Activated T-helper 9 cell treated with anti-CD3 and anti-CD28 coated beads, Interleukin-2, amount 50 U/mL, for 16 hours (primary cell): Measurements from ENCODE around the gene GNB1.
"Not testable (repeated sequence)": the region's sequence is repeated elsewhere in the genome, so short reads cannot be mapped to it uniquely, and the experiment has no call there.

Source experiments
- DNase-seq: peaks from one replicate; pipeline ENCODE4 v3.0.0-alpha.2; 2020; ENCODE audit warnings: low read depth

GNB1 gene

GRCh38 chr1:1890506-1891348 is at the start of gene GNB1:
Gene GNB1, minus strand, starts transcription at chr1:1891087. Its CDS starts 65,634 bp downstream, at chr1:1825453.
- peak; percentile 86 for DNase-seq

DNA sequence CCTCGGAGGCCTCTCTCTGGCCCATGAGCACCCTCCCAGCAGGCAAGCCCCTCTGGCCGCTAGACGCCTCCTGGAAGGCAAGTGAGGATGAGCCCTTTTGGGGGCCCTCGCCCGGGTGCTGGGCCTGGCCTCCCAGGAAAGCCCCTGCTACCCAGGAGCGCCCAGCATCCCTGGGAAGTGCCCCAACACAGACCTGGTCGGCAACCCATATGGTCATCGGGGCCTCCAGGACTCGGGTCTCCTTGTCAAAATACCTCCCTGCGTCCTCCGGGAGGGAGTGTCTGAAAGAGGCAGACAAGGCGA is 49.2 kb upstream of the GNB1 start:
- no peak for DNase-seq

DNA sequence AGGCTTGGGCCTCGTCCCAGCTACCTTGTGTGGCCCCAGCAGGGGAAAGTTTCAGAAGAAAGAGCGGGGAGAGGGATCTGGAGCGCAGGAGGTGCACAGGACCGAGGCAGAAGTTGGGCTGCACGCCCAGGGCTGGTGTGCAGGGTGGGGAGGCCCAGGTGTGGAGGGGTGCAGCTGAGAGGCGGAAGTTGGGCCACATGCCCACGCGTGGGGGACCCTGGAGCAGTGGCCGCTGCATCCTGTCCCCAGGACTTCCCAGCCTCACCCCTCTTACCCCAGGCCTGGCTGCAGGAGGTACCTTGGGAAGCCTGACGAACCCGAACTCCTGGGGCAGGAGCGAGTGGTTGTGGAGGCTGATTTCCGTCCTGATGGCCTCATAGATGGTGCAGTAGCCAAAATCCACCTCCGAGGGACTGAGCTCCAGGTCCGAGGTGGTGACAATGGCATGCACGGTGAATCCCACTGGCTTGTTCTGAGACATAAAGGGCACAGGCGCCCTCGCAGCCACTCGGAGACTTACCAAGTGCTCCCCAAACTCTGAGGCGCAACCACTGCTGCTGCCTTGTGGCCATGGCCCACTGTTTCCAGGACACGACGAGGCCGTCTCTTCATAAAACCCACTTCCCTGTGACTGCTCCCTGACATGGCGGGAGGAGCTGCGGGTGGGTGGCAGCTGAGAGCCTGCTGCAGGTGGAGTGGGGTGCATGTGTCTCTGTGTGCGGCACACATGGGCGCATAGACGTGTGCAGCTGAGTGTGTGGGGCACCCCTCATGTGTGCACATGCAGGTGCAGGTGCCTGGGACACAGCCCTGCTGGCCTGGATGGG is 48.6 kb upstream of the GNB1 start:
- DNase-seq, result no peak

- no peak for DNase-seq
Measured at GRCh38 chr1:1938613-1939295, 47.9 kb upstream of the GNB1 start.

GRCh38 chr1:1938276-1938573 is 47.3 kb upstream of the GNB1 start:
- DNase-seq, result no peak

DNA sequence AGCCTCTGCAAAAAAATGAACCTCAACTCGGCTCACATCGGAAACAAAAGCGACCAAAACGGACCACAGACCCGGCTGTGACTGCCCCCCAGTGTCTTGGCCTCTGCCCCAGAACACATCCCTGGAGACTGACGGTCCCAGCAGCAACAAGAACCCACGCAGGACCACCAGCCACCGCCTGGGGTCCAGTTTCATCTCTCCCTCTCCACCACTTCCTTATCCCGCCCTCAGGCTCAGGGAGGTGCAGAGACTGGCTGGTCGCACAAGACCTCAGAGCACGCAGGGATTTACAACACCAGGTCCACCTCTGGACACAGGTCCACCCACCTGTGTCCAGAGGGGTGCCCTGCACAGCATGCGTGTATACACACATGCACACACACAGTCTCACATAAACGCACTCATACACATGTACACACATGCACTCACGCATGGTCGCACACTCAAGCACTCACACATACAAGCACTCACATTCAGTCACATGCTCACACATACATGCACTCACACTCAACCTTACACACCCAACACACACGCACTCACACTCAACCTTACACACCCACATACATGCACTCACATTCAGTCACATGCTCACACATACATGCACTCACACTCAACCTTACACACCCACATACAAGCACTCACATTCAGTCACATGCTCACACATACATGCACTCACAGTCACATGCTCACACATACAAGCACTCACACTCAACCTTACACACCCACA is 46.8 kb upstream of the GNB1 start:
- no peak for DNase-seq

DNA sequence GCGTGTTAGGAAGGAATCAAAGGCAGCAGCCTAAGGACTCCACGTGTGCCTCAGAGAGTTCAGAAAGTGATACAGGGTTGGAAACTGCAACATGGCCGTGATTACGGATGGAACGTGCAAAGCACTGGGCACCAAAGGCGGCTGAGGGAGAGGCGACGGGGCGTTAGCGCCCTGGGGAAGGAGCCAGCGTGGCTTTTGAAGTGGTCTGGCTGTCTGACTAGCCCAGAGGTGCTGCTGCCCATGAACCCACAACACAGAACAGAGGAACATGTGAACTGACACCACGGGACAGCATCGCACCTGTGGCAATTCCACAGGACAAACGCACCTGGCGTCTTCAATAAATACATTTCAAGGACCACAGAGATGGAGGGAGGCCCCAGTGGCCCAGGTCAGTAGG is 46.2 kb upstream of the GNB1 start:
- DNase-seq, result no peak

- DNase-seq, result not testable (repeated sequence)
Measured at GRCh38 chr1:1934848-1935247, 44.0 kb upstream of the GNB1 start.

DNA sequence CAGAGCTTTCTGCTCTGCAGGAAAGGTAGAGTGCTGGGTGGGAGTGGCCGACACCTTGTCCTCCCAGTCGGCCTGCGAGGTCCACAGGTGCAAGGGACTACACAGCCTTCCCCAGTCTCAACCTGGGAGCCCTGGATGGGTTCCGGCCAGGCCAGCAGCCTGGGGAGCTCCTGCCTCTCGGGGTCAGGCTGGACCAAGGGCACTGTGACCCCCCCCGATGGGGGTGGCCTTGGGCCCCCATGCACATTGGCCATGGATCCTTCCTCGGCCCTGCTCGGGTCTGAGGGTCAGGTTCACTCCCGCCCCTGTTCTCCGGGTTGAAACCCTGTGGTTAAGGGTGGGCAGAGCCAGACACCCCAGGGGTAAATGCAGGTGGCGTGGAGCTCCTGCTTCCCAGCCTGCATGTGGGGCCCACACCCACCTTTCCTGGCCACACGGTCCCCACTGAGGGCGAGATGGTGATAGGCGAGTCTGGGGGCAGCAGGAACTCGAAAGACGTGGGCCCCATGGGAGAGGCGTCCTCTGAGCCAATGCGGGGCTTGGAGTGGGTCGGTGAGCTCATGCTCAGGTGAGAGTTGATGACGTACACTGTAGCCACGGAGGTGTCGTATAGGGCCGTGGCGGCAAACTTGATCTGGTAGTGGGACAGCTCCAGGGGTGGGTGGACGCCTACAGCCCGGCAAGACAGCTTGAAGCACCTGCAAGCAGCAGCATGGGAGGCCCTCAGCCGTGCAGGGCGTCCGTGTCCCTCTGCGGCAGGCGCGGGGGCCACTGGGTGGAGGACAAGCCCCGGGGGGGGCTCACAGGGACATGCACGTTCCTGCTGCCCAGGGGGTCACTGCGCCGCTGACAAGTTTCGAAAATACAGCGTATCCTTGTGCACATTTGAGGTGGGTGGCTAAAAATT is 39.0 kb upstream of the GNB1 start:
- no peak for DNase-seq

DNA sequence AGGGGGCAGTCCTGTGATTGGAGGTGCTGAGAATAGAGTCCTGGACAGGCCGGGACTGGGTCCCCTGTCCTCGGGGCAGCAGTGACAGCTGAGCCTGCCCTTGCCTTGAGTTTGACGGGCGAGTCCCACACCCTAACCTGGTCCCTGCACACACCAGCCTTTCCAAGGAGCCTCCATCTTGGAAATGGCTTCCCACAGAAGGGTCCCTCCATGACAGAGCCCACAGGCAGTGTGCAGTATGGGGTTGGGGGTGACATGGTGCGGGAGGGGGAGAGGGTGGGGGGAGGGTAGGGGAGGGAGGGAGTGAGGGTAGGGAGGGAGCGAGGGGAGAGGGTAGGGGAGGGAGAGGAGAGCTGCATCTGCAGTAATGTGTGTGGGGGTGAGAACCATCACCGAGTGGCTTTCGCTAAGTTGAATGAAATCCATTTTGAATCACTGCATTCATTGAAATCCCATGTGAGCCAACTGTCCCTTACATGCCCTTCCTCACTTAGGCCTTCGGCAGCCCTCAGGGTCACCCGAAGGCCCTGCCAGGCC is 38.3 kb upstream of the GNB1 start:
- DNase-seq, result no peak

DNA sequence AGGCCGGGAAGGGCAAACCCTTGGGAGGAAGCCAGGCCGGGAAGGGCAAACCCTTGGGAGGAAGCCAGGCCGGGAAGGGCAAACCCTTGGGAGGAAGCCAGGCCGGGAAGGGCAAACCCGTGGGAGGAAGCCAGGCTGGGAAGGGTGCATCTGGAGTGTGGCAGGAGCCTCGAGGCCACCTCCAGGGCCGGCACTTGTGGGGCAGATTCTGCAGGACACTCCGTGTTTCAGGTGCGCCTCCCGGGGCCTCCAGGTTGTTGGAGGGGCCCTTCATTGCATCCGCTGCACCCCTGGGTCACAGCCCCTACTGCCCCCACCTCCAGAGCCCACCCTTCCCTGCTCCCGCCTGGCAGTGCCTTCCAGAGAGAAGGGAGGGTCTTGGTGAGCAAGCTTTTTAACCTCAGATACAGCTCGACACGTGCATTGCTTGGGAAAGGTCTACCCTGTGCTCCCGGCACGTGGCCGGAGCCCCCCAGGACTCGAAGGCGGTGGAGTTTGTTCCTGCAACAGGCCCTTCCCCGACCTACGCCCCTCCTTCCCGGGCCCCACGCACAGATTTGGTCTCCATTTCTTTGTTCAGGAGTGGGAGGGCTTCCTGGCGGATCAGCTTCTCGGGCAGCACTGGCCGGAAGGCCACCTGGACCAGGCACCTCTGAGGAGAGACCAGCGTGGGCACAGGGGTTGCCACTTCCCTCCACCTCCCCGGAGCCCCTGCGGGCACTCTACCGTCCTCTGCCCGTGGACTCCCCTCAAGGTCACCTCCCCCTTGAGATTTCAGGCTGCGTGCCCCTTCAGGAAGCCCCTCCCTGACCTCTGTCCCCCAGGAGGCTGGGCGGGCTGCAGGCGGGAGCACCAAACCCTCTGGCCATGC is 37.6 kb upstream of the GNB1 start:
- no peak for DNase-seq

GRCh38 chr1:1927751-1928150 is 36.9 kb upstream of the GNB1 start:
- no peak for DNase-seq

- no peak for DNase-seq
Measured at GRCh38 chr1:1926886-1927660, 36.2 kb upstream of the GNB1 start.

GRCh38 chr1:1926346-1926811 is 35.5 kb upstream of the GNB1 start:
- DNase-seq, result no peak

DNA sequence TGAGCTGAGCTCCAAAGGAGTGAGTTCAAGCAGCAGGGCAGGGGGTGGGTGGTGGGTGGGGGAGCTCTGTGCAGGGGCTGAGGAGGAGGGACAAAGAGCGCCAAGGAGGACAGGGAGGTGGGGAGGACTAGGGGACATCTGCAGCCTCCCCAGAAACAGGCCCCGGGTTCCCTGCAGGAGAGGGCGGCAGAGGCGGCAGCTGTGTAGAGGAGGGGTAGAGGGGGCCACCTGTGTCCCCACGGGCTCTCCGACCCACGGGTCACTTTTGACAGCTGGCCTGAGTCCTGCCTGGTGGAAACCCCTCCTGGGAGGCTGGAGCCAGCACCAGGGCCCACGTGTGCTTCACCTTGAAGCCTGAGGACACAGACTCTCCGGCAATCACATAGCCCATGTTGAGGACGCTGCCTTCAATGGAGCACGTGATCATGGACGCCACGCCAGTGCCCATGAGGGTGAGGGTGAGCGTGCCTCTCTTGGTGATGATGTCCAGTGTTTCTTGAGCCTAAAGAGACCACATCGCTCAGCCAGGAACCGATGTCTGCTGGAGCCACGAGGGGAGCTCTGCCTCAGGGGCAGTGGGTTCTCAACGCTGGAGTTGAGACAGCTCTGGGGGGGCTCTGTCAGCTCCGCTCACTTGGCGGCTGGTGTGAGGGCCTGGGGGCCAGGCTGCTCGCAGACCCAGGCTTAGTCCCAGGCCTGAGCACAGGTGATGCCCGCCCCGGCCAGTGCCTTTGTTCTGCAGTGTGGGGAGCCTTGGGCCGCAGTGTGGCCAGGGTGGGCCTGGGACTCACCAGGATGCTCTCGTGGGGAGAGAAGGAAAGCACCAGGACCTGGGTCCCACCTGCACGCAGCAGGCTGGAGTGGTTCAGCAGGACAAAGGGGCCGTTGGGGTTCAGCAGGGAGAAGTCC is 34.8 kb upstream of the GNB1 start:
- DNase-seq, result no peak

GRCh38 chr1:1924849-1925248 is 34.0 kb upstream of the GNB1 start:
- no peak for DNase-seq

DNA sequence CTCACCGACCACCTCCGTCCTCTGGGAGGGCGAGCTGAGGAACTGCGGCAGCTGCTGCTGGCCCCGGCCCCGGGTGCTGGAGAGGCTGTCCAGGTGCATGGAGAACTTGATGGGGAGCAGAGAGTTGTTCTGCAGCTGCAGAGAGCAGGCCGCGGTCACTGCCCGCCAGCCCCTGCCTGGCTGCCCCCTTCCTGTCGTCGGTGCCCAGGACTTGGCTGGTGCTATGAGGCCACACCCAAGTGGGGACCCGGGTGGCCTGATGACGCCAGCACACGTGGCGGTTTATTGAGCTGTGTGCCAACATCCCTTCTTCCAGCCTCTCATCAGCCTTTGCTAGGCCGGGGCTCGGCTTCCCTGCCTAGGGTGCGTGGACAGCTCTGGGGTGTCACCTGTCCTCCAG is 33.5 kb upstream of the GNB1 start:
- DNase-seq, result no peak
